Measurements from ENCODE around the gene GEMIN4. TPM values are rescaled to one million over a fixed set of nuclear protein-coding genes. Genes with fewer than 3 reads are reported as not detected.
"Not testable (repeated sequence)": the region's sequence is repeated elsewhere in the genome, so short reads cannot be mapped to it uniquely, and the experiment has no call there.

The GEMIN4 gene
- total RNA-seq, 1 donor from 2014 or later, result 11.2 TPM

GRCh38 chr17:787641-788221 lies 35.7 kb upstream of the GEMIN4 start:
- no peaks in the 10 kb centered on the region for H3K27me3 ChIP-seq
- TF ChIP-seq, protein P1, sequence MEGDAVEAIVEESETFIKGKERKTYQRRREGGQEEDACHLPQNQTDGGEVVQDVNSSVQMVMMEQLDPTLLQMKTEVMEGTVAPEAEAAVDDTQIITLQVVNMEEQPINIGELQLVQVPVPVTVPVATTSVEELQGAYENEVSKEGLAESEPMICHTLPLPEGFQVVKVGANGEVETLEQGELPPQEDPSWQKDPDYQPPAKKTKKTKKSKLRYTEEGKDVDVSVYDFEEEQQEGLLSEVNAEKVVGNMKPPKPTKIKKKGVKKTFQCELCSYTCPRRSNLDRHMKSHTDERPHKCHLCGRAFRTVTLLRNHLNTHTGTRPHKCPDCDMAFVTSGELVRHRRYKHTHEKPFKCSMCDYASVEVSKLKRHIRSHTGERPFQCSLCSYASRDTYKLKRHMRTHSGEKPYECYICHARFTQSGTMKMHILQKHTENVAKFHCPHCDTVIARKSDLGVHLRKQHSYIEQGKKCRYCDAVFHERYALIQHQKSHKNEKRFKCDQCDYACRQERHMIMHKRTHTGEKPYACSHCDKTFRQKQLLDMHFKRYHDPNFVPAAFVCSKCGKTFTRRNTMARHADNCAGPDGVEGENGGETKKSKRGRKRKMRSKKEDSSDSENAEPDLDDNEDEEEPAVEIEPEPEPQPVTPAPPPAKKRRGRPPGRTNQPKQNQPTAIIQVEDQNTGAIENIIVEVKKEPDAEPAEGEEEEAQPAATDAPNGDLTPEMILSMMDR (IDR thresholded peaks at IDR 0.05), result no peak
- DNase-seq (ENCODE audit: low spot score in 2 of 2), result no peak
- no peaks in the 10 kb centered on the region for H3K9me3 ChIP-seq
- peaks cover 12 to 29% of the 10 kb centered on the region in 2 donors for H3K36me3 ChIP-seq
- no peak overlapping the region for H3K27ac ChIP-seq
- intact Hi-C loops (cut with DNase I), result no loop called here
- H3K4me1 ChIP-seq, result peaks cover 5 to 11% of the 10 kb centered on the region in 2 donors
- H3K4me3 ChIP-seq, result no peak overlapping the region

DNA sequence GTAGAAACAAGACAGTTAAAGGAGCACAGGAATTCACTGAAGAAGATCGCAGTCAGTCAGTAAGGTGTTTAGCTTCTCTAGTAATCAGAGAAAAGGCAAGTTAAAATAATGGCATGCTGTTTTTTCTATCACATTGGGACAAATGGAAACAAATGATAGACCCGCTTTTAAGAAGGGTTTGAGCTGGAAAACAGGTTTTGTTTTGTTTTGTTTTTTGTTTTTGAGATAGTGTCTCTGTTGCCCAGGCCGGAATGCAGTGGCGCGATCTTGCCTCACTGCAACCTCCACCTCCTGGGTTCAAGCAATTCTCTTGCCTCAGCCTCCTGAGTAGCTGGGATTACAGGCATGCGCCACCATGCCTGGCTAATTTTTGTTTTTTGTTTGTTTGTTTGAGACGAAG lies 33.8 kb upstream of the GEMIN4 start:
- Histone ChIP-seq H3K36me3 (peaks cover 8 to 17% of the 10 kb centered on the region in 2 donors), H3K4me1 (peaks cover 5 to 17% of the 10 kb centered on the region in 2 donors)
- DNase-seq (ENCODE audit: low spot score in 2 of 2); H3K4me3 ChIP-seq; H3K9me3 ChIP-seq; H3K27me3 ChIP-seq; H3K27ac ChIP-seq; intact Hi-C loops (cut with DNase I): not testable (repeated sequence)

DNA sequence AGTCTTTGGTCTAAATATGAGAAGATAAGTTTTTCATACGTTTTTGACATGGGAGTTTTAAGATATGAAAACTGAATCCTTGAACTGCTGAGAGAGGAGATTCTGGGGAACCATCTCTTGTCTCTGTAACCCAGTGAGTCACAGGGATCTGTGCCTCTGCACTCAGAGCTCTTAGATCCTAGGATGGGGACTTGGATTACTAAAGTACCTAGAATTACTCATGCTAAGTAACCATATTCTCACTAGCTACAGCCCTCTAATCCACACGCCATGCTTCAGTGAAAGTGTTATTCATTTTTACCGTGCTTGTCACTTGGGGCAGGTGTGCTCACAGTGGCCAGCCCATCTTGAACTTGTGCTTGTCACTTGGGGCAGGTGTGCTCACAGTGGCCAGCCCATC lies 32.1 kb upstream of the GEMIN4 start:
- no peaks in the 10 kb centered on the region for H3K9me3 ChIP-seq
- DNase-seq (ENCODE audit: low spot score in 2 of 2), result peak in 1 of 2 donors; percentile 21
- H3K36me3 ChIP-seq, result peaks cover 8 to 11% of the 10 kb centered on the region in 2 donors
- H3K4me1 ChIP-seq, result peaks cover 5 to 17% of the 10 kb centered on the region in 2 donors
- peak overlapping the region in 1 of 2 donors; percentile 77 for H3K4me3 ChIP-seq
- no peak overlapping the region for H3K27ac ChIP-seq
- no peaks in the 10 kb centered on the region for H3K27me3 ChIP-seq
- intact Hi-C loops (cut with DNase I), result loop anchor here (5.0 kb wide), 1 partner anchor 273 kb away; no protein-coding TSS in a partner anchor
- TF ChIP-seq, protein P1 (IDR thresholded peaks at IDR 0.05), result no peak

GRCh38 chr17:781805-782731 lies 30.0 kb upstream of the GEMIN4 start, which contains the start of the genes GLOD4 and MRM3:
Gene GLOD4 (minus strand): TSS chr17:782280. CDS start chr17:782255, 25 bp downstream.
Gene MRM3 (plus strand): TSS chr17:782353. CDS start chr17:782379, 26 bp downstream.
- H3K4me1 ChIP-seq, result peaks cover 5 to 17% of the 10 kb centered on the region in 2 donors
- peaks cover 13% of the 10 kb centered on the region in 2 donors for H3K36me3 ChIP-seq
- peak within 1 kb of the TSS; percentile 59 to 78 for H3K27ac ChIP-seq
- TF ChIP-seq, protein P1 (IDR thresholded peaks at IDR 0.05), result peak; percentile 4 to 34 (median 18)
- intact Hi-C loops (cut with DNase I), result loop anchor here (5.0 kb wide), 1 partner anchor 275 kb away; no protein-coding TSS in a partner anchor
- H3K27me3 ChIP-seq, result no peaks in the 10 kb centered on the region
- peak; percentile 86 to 97 for DNase-seq (ENCODE audit: low spot score in 2 of 2)
- H3K9me3 ChIP-seq, result no peaks in the 10 kb centered on the region
- H3K4me3 ChIP-seq, result peak within 1 kb of the TSS; percentile 77 to 85

- Histone ChIP-seq H3K27ac (no peak overlapping the region), H3K9me3 (no peaks in the 10 kb centered on the region), H3K36me3 (peaks cover 43 to 51% of the 10 kb centered on the region in 2 donors), H3K4me1 (peaks cover 3 to 10% of the 10 kb centered on the region in 2 donors), H3K27me3 (no peaks in the 10 kb centered on the region), H3K4me3 (no peak overlapping the region)
- DNase-seq (ENCODE audit: low spot score in 2 of 2), result no peak
- intact Hi-C loops (cut with DNase I), result no loop called here
- TF ChIP-seq, protein P1 (IDR thresholded peaks at IDR 0.05), result no peak
Observed at GRCh38 chr17:778096-778495, 26.0 kb upstream of the GEMIN4 start.

GRCh38 chr17:774313-774584 lies 22.2 kb upstream of the GEMIN4 start:
- H3K36me3 ChIP-seq, result peaks cover 70 to 81% of the 10 kb centered on the region in 2 donors
- H3K4me1 ChIP-seq, result no peaks in the 10 kb centered on the region
- H3K27me3 ChIP-seq, result no peaks in the 10 kb centered on the region
- no peak for DNase-seq (ENCODE audit: low spot score in 2 of 2)
- intact Hi-C loops (cut with DNase I), result no loop called here
- no peak overlapping the region for H3K4me3 ChIP-seq
- H3K9me3 ChIP-seq, result no peaks in the 10 kb centered on the region
- no peak overlapping the region for H3K27ac ChIP-seq
- TF ChIP-seq, protein P1 (IDR thresholded peaks at IDR 0.05), result no peak

Measured in ascending aorta (tissue), 2 donors.